ENCODE results near the gene HSPA13. TPM values are rescaled to one million over a fixed set of nuclear protein-coding genes. Genes with fewer than 3 reads are reported as not detected.
A peak's percentile ranks its signal among the peaks of the same experiment; 100 is the strongest.

The HSPA13 gene
- polyA plus RNA-seq, 1 donor (not counting 4 experiments of a cell fraction or from before 2014, with no cell fraction given): 16.1 TPM

- Histone ChIP-seq H3K27me3 (ENCODE audit: control insufficient read depth, extremely low read depth, insufficient read depth, low read length) (no peaks in the 10 kb centered on the region), H3K9me3 (ENCODE audit: control insufficient read depth, low read depth, low read length) (no peaks in the 10 kb centered on the region), H3K9me1 (ENCODE audit: control insufficient read depth, extremely low read depth, insufficient read depth, low read length) (no peaks in the 10 kb centered on the region), H3K4me3 (ENCODE audit: control insufficient read depth in 2 of 3, extremely low read depth in 1 of 3, insufficient read depth in 2 of 3, low read depth in 1 of 3, low read length in 3 of 3) (peak overlapping the region in 2 of 3 experiments; percentile 87 to 92), H3K79me2 (ENCODE audit: control insufficient read depth, insufficient read depth, low read length) (peaks cover 22% of the 10 kb centered on the region), H3K9ac (ENCODE audit: control insufficient read depth, extremely low read depth, insufficient read depth, low read length) (no peak overlapping the region), H2AFZ (ENCODE audit: control insufficient read depth, low read length) (peak overlapping the region; percentile 16), H3K36me3 (ENCODE audit: control insufficient read depth in 2 of 2, extremely low read depth in 1 of 2, insufficient read depth in 2 of 2, low read length in 2 of 2) (no peaks in the 10 kb centered on the region), H3K4me2 (ENCODE audit: control insufficient read depth, extremely low read depth, insufficient read depth, low read depth, low read length) (peak overlapping the region; percentile 96), H4K20me1 (ENCODE audit: control insufficient read depth, extremely low read depth, insufficient read depth, low read length) (no peaks in the 10 kb centered on the region), H3K27ac (ENCODE audit: control insufficient read depth, insufficient read depth, low read length) (no peak overlapping the region), H3K4me1 (ENCODE audit: control insufficient read depth, extremely low read depth, insufficient read depth, low read length) (peaks cover 14% of the 10 kb centered on the region)
- dilution Hi-C loops (cut with MboI; ENCODE audit: extremely low pct_ligation_motif_present, low sequenced_read_pairs): no loop called here
- DNase-seq (ENCODE audit: low read depth, low spot score): no peak
- FAIRE-seq: no peak
- TF ChIP-seq EZH2 (IDR thresholded peaks at IDR 0.05; ENCODE audit: low read length) (no peak), CTCF (optimal IDR thresholded peaks at IDR 0.05 in 1 of 3, IDR thresholded peaks at IDR 0.05 in 1 of 3, conservative IDR thresholded peaks at IDR 0.05 in 1 of 3; ENCODE audit: extremely low read depth in 1 of 3, insufficient read depth in 2 of 3, low read length in 3 of 3) (no peak)
Measured at GRCh38 chr21:14384453-14384852, 1.5 kb upstream of the HSPA13 start.

GRCh38 chr21:14383596-14384180 is 742 bp upstream of the HSPA13 start:
- peak overlapping the region; percentile 96 for H3K4me2 ChIP-seq (ENCODE audit: control insufficient read depth, extremely low read depth, insufficient read depth, low read depth, low read length)
- H3K4me3 ChIP-seq (ENCODE audit: control insufficient read depth in 2 of 3, extremely low read depth in 1 of 3, insufficient read depth in 2 of 3, low read depth in 1 of 3, low read length in 3 of 3): peak overlapping the region; percentile 49 to 92 (median 87)
- H3K4me1 ChIP-seq (ENCODE audit: control insufficient read depth, extremely low read depth, insufficient read depth, low read length): peaks cover 14% of the 10 kb centered on the region
- no peak for TF ChIP-seq CTCF (optimal IDR thresholded peaks at IDR 0.05 in 1 of 3, IDR thresholded peaks at IDR 0.05 in 1 of 3, conservative IDR thresholded peaks at IDR 0.05 in 1 of 3; ENCODE audit: extremely low read depth in 1 of 3, insufficient read depth in 2 of 3, low read length in 3 of 3)
- no peak for TF ChIP-seq EZH2 (IDR thresholded peaks at IDR 0.05; ENCODE audit: low read length)
- H3K9me1 ChIP-seq (ENCODE audit: control insufficient read depth, extremely low read depth, insufficient read depth, low read length): no peaks in the 10 kb centered on the region
- peaks cover 22% of the 10 kb centered on the region for H3K79me2 ChIP-seq (ENCODE audit: control insufficient read depth, insufficient read depth, low read length)
- H3K27me3 ChIP-seq (ENCODE audit: control insufficient read depth, extremely low read depth, insufficient read depth, low read length): no peaks in the 10 kb centered on the region
- H3K9ac ChIP-seq (ENCODE audit: control insufficient read depth, extremely low read depth, insufficient read depth, low read length): peak overlapping the region; percentile 69
- H3K9me3 ChIP-seq (ENCODE audit: control insufficient read depth, low read depth, low read length): no peaks in the 10 kb centered on the region
- H3K36me3 ChIP-seq (ENCODE audit: control insufficient read depth in 2 of 2, extremely low read depth in 1 of 2, insufficient read depth in 2 of 2, low read length in 2 of 2): no peaks in the 10 kb centered on the region
- no peak for DNase-seq (ENCODE audit: low read depth, low spot score)
- H4K20me1 ChIP-seq (ENCODE audit: control insufficient read depth, extremely low read depth, insufficient read depth, low read length): no peaks in the 10 kb centered on the region
- no peak overlapping the region for H3K27ac ChIP-seq (ENCODE audit: control insufficient read depth, insufficient read depth, low read length)
- dilution Hi-C loops (cut with MboI; ENCODE audit: extremely low pct_ligation_motif_present, low sequenced_read_pairs): no loop called here
- no peak for FAIRE-seq
- peak overlapping the region; percentile 89 for H2AFZ ChIP-seq (ENCODE audit: control insufficient read depth, low read length)

Data from keratinocyte (primary cell).